Endothelial cell of umbilical vein (primary cell): Measurements from ENCODE around the gene MLH1. TPM values are rescaled to one million over a fixed set of nuclear protein-coding genes. Genes with fewer than 3 reads are reported as not detected.

Source experiments
- BruUV-seq: library from RNA; stranded (reverse); fragments of 400-500 nt; replicated peaks from 2 replicates; lab custom pipeline; 2021; lab: Mats Ljungman, UMichigan
- CTCF ChIA-PET: fragments of 300-600, 350-600 bp; sonication (Branson Sonifier 250); formaldehyde crosslinking; loops from one replicate; lab custom pipeline; 2021; ENCODE audit warnings: antibody characterized with exemption, inconsistent platforms; lab: Charles Lee
- POLR2A ChIA-PET: fragments of 300-600, 350-600 bp; sonication (Branson Sonifier 250); formaldehyde crosslinking; loops from one replicate; lab custom pipeline; 2021; ENCODE audit warnings: antibody characterized with exemption, inconsistent platforms; lab: Charles Lee
- DNase-seq: peaks from one replicate; pipeline ENCODE4 v3.0.0-alpha.2; 2011; ENCODE audit warnings: low read depth, low spot score
- FAIRE-seq: peaks from 2 replicates; lab custom pipeline; 2011; peaks lifted over from hg19 to GRCh38; lab: Jason Lieb, UNC
- H2AFZ ChIP-seq: 2 replicates; pipeline ENCODE4 v1.6.0; 2012; ENCODE audit warnings: low read depth, low read length, control low read depth, inconsistent platforms
- H3K27ac ChIP-seq: 2 replicates; pipeline ENCODE4 v1.5.1; 2011; ENCODE audit warnings: low read depth, mild to moderate bottlenecking, control low read depth, low read length, moderate library complexity; ENCODE audit not compliant: insufficient read depth
- H3K27me3 ChIP-seq, 2 experiments: 2 replicates each; pipeline versions ENCODE4 v1.6.0 to v1.6.1; 2011; ENCODE audit warnings: low read length in 2 of 2, mixed read lengths in 1 of 2; ENCODE audit not compliant: control insufficient read depth in 2 of 2, insufficient read depth in 2 of 2
- H3K36me3 ChIP-seq, 2 experiments: 2 replicates in 1 of 2; 3 replicates in 1 of 2; pipeline ENCODE4 v1.5.1; 2011; ENCODE audit warnings: low read length in 2 of 2, mild to moderate bottlenecking in 1 of 2, moderate library complexity in 1 of 2; ENCODE audit not compliant: control insufficient read depth in 2 of 2, insufficient read depth in 2 of 2; ENCODE audit errors: extremely low read depth in 1 of 2
- H3K4me1 ChIP-seq: 3 replicates; pipeline ENCODE4 v1.5.1; 2011; ENCODE audit warnings: mild to moderate bottlenecking, low read length; ENCODE audit not compliant: control insufficient read depth, insufficient read depth; ENCODE audit errors: extremely low read depth
- H3K4me2 ChIP-seq: 2 replicates; pipeline ENCODE4 v1.6.1; 2011; ENCODE audit warnings: low read length, control low read depth, mixed read lengths; ENCODE audit not compliant: insufficient read depth
- H3K4me3 ChIP-seq, 3 experiments: fragments of 200-600 bp in 1 of 3; sonication (generic), shearing (Covaris generic) in 1 of 3; replicated peaks in 1 of 3; 2 replicates each; pipeline ENCODE4 v1.5.1; 2011 to 2016; ENCODE audit warnings: control low read depth in 3 of 3, low read length in 3 of 3, mild to moderate bottlenecking in 2 of 3, inconsistent platforms in 1 of 3, low read depth in 1 of 3, moderate library complexity in 1 of 3; ENCODE audit not compliant: insufficient read depth in 1 of 3
- H3K79me2 ChIP-seq: 2 replicates; pipeline ENCODE4 v1.6.0; 2012; ENCODE audit warnings: low read length, inconsistent platforms; ENCODE audit not compliant: control insufficient read depth, insufficient read depth
- H3K9ac ChIP-seq: replicated peaks from 2 replicates; pipeline ENCODE3; 2011; ENCODE audit warnings: low read length, control low read depth; ENCODE audit not compliant: insufficient read depth; ENCODE audit errors: extremely low read depth
- H3K9me1 ChIP-seq: replicated peaks from 3 replicates; pipeline ENCODE4 v1.6.0; 2011; ENCODE audit warnings: mild to moderate bottlenecking, low read length; ENCODE audit not compliant: control insufficient read depth, insufficient read depth; ENCODE audit errors: extremely low read depth
- H3K9me3 ChIP-seq: replicated peaks from 2 replicates; pipeline ENCODE4 v1.5.1; 2012; ENCODE audit warnings: low read length, inconsistent platforms; ENCODE audit not compliant: control insufficient read depth, insufficient read depth
- H4K20me1 ChIP-seq: replicated peaks from 2 replicates; pipeline ENCODE3; 2011; ENCODE audit warnings: mild to moderate bottlenecking, low read length; ENCODE audit not compliant: control insufficient read depth, insufficient read depth; ENCODE audit errors: extremely low read depth
- EZH2 ChIP-seq: IDR thresholded peaks from 2 replicates; pipeline ENCODE4 v1.6.1; 2012; ENCODE audit warnings: borderline replicate concordance, low read depth, mild to moderate bottlenecking, moderate library complexity, low read length, inconsistent platforms; ENCODE audit not compliant: severe bottlenecking
- FOS ChIP-seq: IDR thresholded peaks from 2 replicates; pipeline ENCODE4 v1.6.1; 2011; ENCODE audit warnings: mild to moderate bottlenecking, low read length, moderate library complexity, borderline replicate concordance; ENCODE audit not compliant: insufficient read depth
- GATA2 ChIP-seq: IDR thresholded peaks from 2 replicates; pipeline ENCODE4 v1.7.0; 2011; ENCODE audit warnings: low read depth, mild to moderate bottlenecking, moderate library complexity, mixed read lengths, low read length; ENCODE audit not compliant: insufficient read length, insufficient read depth
- JUN ChIP-seq: IDR thresholded peaks from 2 replicates; pipeline ENCODE4 v1.6.1; 2011; ENCODE audit warnings: borderline replicate concordance, low read depth; ENCODE audit not compliant: insufficient read length, insufficient read depth
- MAX ChIP-seq: IDR thresholded peaks from 2 replicates; pipeline ENCODE4 v1.6.1; 2011; ENCODE audit not compliant: insufficient read depth, insufficient read length
- MYC ChIP-seq: IDR thresholded peaks from one replicate; pipeline ENCODE4 v1.6.1; 2011; ENCODE audit warnings: mild to moderate bottlenecking, low read depth, low read length
- POLR2A ChIP-seq: IDR thresholded peaks from 2 replicates; pipeline ENCODE4 v1.6.1; 2012; ENCODE audit warnings: low read depth, mild to moderate bottlenecking, control low read depth, low read length
- POLR2AphosphoS5 ChIP-seq: IDR thresholded peaks from 2 replicates; pipeline ENCODE4 v1.6.1; 2012; ENCODE audit warnings: low read depth, mild to moderate bottlenecking, control low read depth, low read length, moderate library complexity; ENCODE audit not compliant: insufficient read depth
- dilution Hi-C: fragments of 300-500 bp; cut with MboI; formaldehyde crosslinking; loops from one replicate; pipeline ENCODE4 v1.15.0; 2019; ENCODE audit warnings: low sequenced_read_pairs; ENCODE audit not compliant: extremely low pct_ligation_motif_present
- intact Hi-C: fragments of 100-400 bp; cut with micrococcal nuclease; formaldehyde crosslinking; loops from one replicate; pipeline ENCODE4 v1.10.0; 2022
- polyA plus RNA-seq, 4 experiments: library from polyadenylated mRNA; depleted of rRNA in 3 of 4; stranded (reverse) in 3 of 4; unstranded in 1 of 4; fragments of >200 nt; gene quantifications; 2 replicates each; pipeline versions ENCODE4 v1.2.1 to v1.2.3, GENCODE V29; 2011 to 2012; ENCODE audit warnings: missing spikeins in 1 of 4
- total RNA-seq: library from RNA; stranded (reverse); gene quantifications from 2 replicates; pipeline ENCODE4 v1.2.3, GENCODE V29; 2021
- TF ChIP-seq, protein P1 (sequence below), 2 donors: IDR thresholded peaks; 1 replicate in 1 of 2; 2 replicates in 1 of 2; pipeline ENCODE4 v1.5.1; 2011; ENCODE audit warnings: low read length in 2 of 2, mild to moderate bottlenecking in 2 of 2, moderate library complexity in 2 of 2, control low read depth in 1 of 2, inconsistent platforms in 1 of 2, low read depth in 1 of 2; ENCODE audit not compliant: insufficient read depth in 1 of 2; ENCODE audit errors: extremely low read depth in 1 of 2

Gene MLH1
- total and polyA plus RNA-seq, 2 donors (not counting 3 experiments of a cell fraction or from before 2014, with no cell fraction given), result 22.2 to 32.9 TPM

DNA sequence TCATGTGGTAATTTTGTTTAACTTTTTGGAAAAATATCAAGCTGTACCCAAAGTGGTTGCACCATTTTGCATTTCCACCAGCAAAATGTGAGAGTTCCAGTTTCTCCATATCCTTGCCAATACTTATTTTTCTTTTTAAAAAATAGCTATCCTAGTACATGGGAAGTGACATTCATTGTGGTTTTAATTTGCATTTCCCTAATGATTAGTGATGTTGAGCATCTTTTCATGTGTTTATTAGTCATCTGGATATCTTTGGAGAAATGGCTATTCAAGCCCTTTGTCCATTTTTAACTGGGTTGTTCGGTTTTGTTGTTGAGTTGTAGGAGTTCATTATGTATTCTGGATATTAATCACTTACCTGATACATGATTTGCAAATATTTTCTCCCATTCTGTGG lies 29.0 kb upstream of the MLH1 start:
- intact Hi-C loops (no loop called here), dilution Hi-C loops (no loop called here)
- Histone ChIP-seq H3K27me3 (no peaks in the 10 kb centered on the region), H3K79me2 (no peaks in the 10 kb centered on the region), H3K9me1 (no peaks in the 10 kb centered on the region), H3K4me1 (no peaks in the 10 kb centered on the region), H3K4me3 (no peak overlapping the region), H3K36me3 (no peaks in the 10 kb centered on the region), H2AFZ (no peak overlapping the region), H3K27ac (no peak overlapping the region), H3K9ac (no peak overlapping the region), H4K20me1 (no peaks in the 10 kb centered on the region), H3K9me3 (no peaks in the 10 kb centered on the region), H3K4me2 (no peak overlapping the region)
- DNase-seq (no peak), FAIRE-seq (no peak)
- CTCF ChIA-PET, result interaction anchor here (0.6 to 0.9 kb wide), 3 partner anchors 11 to 172 kb away, joined by 3 to 4 read pairs (median 3); no protein-coding TSS in a partner anchor
- no TSS peak for BruUV-seq
- POLR2A ChIA-PET, result no interaction called here
- no peak for TF ChIP-seq MYC
- TF ChIP-seq POLR2AphosphoS5, result no peak
- TF ChIP-seq EZH2, result no peak
- TF ChIP-seq POLR2A, result no peak
- TF ChIP-seq MAX, result no peak
- TF ChIP-seq JUN, result no peak
- no peak for TF ChIP-seq FOS
- TF ChIP-seq GATA2, result no peak
- TF ChIP-seq, protein P1, sequence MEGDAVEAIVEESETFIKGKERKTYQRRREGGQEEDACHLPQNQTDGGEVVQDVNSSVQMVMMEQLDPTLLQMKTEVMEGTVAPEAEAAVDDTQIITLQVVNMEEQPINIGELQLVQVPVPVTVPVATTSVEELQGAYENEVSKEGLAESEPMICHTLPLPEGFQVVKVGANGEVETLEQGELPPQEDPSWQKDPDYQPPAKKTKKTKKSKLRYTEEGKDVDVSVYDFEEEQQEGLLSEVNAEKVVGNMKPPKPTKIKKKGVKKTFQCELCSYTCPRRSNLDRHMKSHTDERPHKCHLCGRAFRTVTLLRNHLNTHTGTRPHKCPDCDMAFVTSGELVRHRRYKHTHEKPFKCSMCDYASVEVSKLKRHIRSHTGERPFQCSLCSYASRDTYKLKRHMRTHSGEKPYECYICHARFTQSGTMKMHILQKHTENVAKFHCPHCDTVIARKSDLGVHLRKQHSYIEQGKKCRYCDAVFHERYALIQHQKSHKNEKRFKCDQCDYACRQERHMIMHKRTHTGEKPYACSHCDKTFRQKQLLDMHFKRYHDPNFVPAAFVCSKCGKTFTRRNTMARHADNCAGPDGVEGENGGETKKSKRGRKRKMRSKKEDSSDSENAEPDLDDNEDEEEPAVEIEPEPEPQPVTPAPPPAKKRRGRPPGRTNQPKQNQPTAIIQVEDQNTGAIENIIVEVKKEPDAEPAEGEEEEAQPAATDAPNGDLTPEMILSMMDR (IDR thresholded peaks at IDR 0.05; ENCODE audit: extremely low read depth in 1 of 2, insufficient read depth in 1 of 2, low read depth in 1 of 2, low read length in 2 of 2), result no peak
